ENCODE measurements around the gene LRP1-AS.

GRCh38 chr12:57153415-57153997, 6.1 kb upstream of the LRP1-AS start:
- TF ChIP-seq CTCF (IDR thresholded peaks at IDR 0.05; ENCODE audit: insufficient read depth, low read depth, low read length) (no peak), EZH2 (IDR thresholded peaks at IDR 0.05; ENCODE audit: insufficient read depth, low read length) (no peak)
